GM12872 (cell line): ENCODE results near the gene TANGO6.

Source experiments
- CTCF ChIP-seq: IDR thresholded peaks from 3 replicates; pipeline ENCODE4 v1.5.1; 2011; ENCODE audit warnings: low read depth, mild to moderate bottlenecking, low read length, moderate library complexity; ENCODE audit not compliant: insufficient read depth

TANGO6 gene

GRCh38 chr16:68843482-68844210 is at the start of gene TANGO6:
TANGO6 (plus strand) TSS chr16:68843531; CDS start chr16:68843618, 87 bp downstream.
- peak; percentile 56 for TF ChIP-seq CTCF

GRCh38 chr16:68798398-68798797 is 44.9 kb upstream of the TANGO6 start:
- no peak for TF ChIP-seq CTCF

GRCh38 chr16:68800257-68800875 is 43.0 kb upstream of the TANGO6 start:
- peak; percentile 62 for TF ChIP-seq CTCF

GRCh38 chr16:68802190-68802589 is 41.1 kb upstream of the TANGO6 start:
- no peak for TF ChIP-seq CTCF

- TF ChIP-seq CTCF, result no peak
These were observed 36.9 kb upstream of the TANGO6 start for GRCh38 chr16:68806422-68806821.

- TF ChIP-seq CTCF, result no peak
These were observed 36.4 kb upstream of the TANGO6 start for GRCh38 chr16:68806981-68807380.

GRCh38 chr16:68814516-68814915 is 28.8 kb upstream of the TANGO6 start:
- no peak for TF ChIP-seq CTCF
